Pons (tissue), 1 donor: ENCODE measurements around the gene CD99.
"Not testable (repeated sequence)": the region's sequence is repeated elsewhere in the genome, so short reads cannot be mapped to it uniquely, and the experiment has no call there.

ENCODE experiments used
- DNase-seq: peaks from one replicate; pipeline ENCODE4 v3.0.0-alpha.2; 2016; ENCODE audit warnings: low spot score

CD99 gene

GRCh38 chrX:2773166-2774055, 82.3 kb downstream of the CD99 start:
- DNase-seq: not testable (repeated sequence)

- no peak for DNase-seq
Measured at GRCh38 chrX:2774057-2774456, 83.0 kb downstream of the CD99 start.

GRCh38 chrX:2774776-2775175, 83.7 kb downstream of the CD99 start:
- no peak for DNase-seq

DNA sequence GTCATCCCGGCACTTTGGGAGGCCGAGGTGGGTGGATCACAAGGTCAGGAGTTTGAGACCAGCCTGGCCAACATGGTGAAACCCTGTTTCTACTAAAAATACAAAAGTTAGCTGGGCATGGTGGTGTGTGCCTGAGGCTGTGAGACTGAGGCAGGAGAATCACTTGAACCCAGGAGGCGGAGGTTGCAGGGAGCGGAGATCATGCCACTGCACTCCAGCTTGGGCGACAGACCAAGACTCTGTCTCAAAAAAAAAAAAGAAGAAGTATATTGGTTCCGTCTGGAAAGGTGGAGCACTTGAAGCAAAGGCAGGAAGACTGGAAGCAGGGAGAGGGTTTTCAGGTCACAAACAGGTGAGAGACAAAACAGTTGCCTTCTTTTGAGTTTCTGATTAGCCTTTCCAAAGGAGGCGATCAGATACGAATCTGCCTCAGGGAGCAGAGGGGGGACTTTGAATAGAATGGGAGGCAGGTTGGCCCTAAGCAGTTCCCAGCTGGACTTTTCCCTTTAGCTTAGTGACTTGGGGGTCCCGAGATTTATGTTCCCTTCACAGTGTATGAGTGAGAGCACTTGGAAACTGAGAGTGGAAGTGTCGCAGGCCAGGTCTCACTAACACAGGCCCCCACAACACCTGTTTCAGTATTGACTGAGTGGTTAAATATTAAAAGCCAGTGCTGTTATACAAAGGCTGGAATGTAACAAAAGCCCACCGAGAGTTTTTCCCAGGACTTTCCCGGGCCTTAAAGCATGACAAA, 89.6 kb downstream of the CD99 start:
- not testable (repeated sequence) for DNase-seq

DNA sequence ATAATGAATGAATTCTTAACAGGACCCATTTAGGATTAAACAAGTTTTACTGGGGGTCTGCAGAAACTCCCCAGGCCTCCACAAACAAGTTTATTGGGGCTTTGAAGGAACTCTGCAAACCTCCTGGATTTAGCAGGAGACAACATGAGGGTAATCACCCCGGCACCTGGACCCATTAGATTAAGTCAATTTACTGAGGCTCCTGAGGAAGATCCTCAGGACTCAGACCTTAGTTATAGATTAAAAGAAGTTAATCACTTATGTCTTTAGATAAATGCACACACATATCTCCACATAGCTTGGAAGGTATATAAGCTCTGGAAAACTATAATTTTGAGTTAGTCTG, 90.1 kb downstream of the CD99 start:
- DNase-seq: no peak

DNA sequence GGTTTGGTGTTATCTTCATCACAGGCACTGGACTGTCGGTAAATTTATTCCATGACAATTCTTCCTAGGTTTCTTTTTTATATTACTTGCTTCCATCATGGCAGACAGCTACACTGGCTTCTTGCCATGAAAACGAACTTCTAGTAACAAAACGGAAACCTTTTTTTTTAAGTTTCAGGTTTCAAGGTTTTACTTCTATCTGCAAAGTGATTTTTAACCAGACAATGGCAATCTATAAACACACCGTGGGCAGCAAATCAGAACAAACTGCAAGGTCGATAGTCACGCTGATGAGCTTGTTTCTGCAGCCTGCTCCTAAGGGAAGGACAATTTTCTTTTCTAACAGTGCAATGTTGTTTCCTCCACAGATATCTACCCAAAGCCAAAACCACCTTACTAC, 90.6 kb downstream of the CD99 start:
- no peak for DNase-seq

DNA sequence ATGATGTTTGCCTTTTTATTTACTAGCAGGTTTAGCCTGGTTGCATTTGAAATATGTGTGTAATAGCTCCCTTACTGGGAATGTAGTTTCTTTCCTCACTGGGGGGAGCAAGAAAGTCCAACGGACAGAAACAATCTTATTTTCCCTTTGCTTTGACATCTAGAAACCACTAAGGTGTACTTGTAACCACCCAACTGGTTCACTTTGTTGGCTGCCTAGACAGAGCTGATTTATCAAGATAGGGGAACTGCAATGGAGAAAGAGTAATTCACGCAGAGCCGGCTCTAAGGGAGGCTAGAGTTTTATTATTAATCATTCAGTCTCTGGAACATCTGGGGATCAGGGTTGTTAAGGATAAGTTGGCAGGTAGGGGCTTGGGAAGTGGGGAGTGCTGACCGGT, 91.1 kb downstream of the CD99 start:
- no peak for DNase-seq

GRCh38 chrX:2782778-2783177, 91.7 kb downstream of the CD99 start:
- no peak for DNase-seq

- DNase-seq: no peak
Measured at GRCh38 chrX:2784026-2784425, 92.9 kb downstream of the CD99 start.

DNA sequence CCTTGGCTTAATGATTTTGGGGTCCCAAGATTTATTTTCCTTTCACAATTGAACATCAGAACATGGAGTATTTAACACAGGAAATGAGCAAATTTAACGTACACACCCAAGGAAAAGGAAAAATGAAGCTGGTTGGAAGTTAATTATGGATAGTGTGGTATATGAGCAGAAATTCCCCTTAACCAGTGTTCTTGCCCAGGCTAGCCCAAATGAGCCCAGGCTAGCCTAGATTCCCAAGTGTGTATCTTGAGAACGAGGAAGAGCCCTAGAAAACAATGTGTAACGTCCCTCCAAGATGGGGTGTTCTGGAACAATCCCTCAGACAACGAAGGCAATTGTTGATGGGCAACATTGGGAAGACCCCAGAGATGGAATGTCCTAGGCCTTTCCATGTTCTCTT, 94.4 kb downstream of the CD99 start:
- DNase-seq: no peak

GRCh38 chrX:2788980-2789379, 97.9 kb downstream of the CD99 start:
- DNase-seq: no peak

GRCh38 chrX:2789569-2789968, 98.5 kb downstream of the CD99 start:
- DNase-seq: no peak
